GM12878 (cell line): ENCODE results near the gene SNRPA1. TPM values are rescaled to one million over a fixed set of nuclear protein-coding genes. Genes with fewer than 3 reads are reported as not detected.

Experiments used
- ATAC-seq: fragments of 200-7000 bp; cut with Tn5 transposase; 3 replicates; pipeline ENCODE4 v1.9.1; 2020; ENCODE audit warnings: mild to moderate bottlenecking, moderate library complexity
- BruUV-seq: library from RNA; stranded (reverse); fragments of 400-500 nt; replicated peaks from 2 replicates; lab custom pipeline; 2021; lab: Mats Ljungman, UMichigan
- CTCF ChIA-PET: fragments of 300-600 bp; sonication (Branson Sonifier 250); formaldehyde crosslinking; extraction: SDS; loops from one replicate; lab custom pipeline; 2021; ENCODE audit warnings: inconsistent platforms; lab: Yijun Ruan, JAX
- POLR2A ChIA-PET: fragments of 350-600 bp; formaldehyde crosslinking; extraction: SDS; loops from one replicate; lab custom pipeline; 2021; ENCODE audit warnings: inconsistent platforms; lab: Charles Lee
- RAD21 ChIA-PET: fragments of 300-600 bp; sonication (Branson Sonifier 250); formaldehyde crosslinking; loops from one replicate; lab custom pipeline; 2023; ENCODE audit warnings: antibody characterized with exemption; ENCODE audit not compliant: unreplicated experiment; lab: Charles Lee
- SMC1A ChIA-PET: fragments of 300-600 bp; sonication (Branson Sonifier 250); formaldehyde crosslinking; loops from one replicate; lab custom pipeline; 2023; ENCODE audit not compliant: unreplicated experiment, uncharacterized antibody; lab: Charles Lee
- DNase-seq: peaks from one replicate; pipeline ENCODE4 v3.0.0-alpha.2; 2011; ENCODE audit warnings: low read depth, low spot score
- FAIRE-seq: peaks from 3 replicates; lab custom pipeline; 2011; peaks lifted over from hg19 to GRCh38; lab: Jason Lieb, UNC
- H2AFZ ChIP-seq: 2 replicates; pipeline ENCODE4 v1.6.0; 2011; ENCODE audit warnings: low read depth, low read length, control low read depth; ENCODE audit not compliant: control insufficient read depth
- H3K27ac ChIP-seq: 2 replicates; pipeline ENCODE4 v1.5.1; 2011; ENCODE audit warnings: control low read depth; ENCODE audit not compliant: control insufficient read depth, insufficient read depth
- H3K27me3 ChIP-seq, 2 experiments: replicated peaks in 1 of 2; 2 replicates each; pipeline versions ENCODE4 v1.6.0 to v1.6.1; 2011; ENCODE audit warnings: low read length in 1 of 2; ENCODE audit not compliant: control insufficient read depth in 2 of 2, insufficient read depth in 2 of 2
- H3K36me3 ChIP-seq, 2 experiments: 2 replicates each; pipeline ENCODE4 v1.5.1; 2011; ENCODE audit warnings: low read length in 1 of 2; ENCODE audit not compliant: control insufficient read depth in 2 of 2, insufficient read depth in 2 of 2
- H3K4me1 ChIP-seq: 2 replicates; pipeline ENCODE4 v1.6.1; 2011; ENCODE audit warnings: mild to moderate bottlenecking, low read length, moderate library complexity, mixed read lengths; ENCODE audit not compliant: control insufficient read depth, insufficient read depth
- H3K4me2 ChIP-seq: 2 replicates; pipeline ENCODE4 v1.6.0; 2011; ENCODE audit warnings: control low read depth; ENCODE audit not compliant: control insufficient read depth, insufficient read depth
- H3K4me3 ChIP-seq: fragments of 200-600 bp; sonication (generic); 2 replicates; pipeline ENCODE4 v1.5.1; 2016
- H3K79me2 ChIP-seq: 2 replicates; pipeline ENCODE4 v1.6.0; 2011; ENCODE audit warnings: low read length; ENCODE audit not compliant: control insufficient read depth, insufficient read depth
- H3K9ac ChIP-seq: 2 replicates; pipeline ENCODE4 v1.8.0; 2011; ENCODE audit warnings: low read length, control low read depth, mixed read lengths; ENCODE audit not compliant: control insufficient read depth, insufficient read depth
- H3K9me3 ChIP-seq: replicated peaks from 3 replicates; pipeline ENCODE4 v1.5.1; 2011; ENCODE audit warnings: mild to moderate bottlenecking, low read length; ENCODE audit not compliant: control insufficient read depth, insufficient read depth
- H4K20me1 ChIP-seq: 2 replicates; pipeline ENCODE4 v1.6.0; 2011; ENCODE audit not compliant: control insufficient read depth, insufficient read depth
- CUX1 ChIP-seq: IDR thresholded peaks from 2 replicates; pipeline ENCODE4 v1.6.1; 2012; ENCODE audit warnings: improper control_type of control experiment, low read depth, low read length; ENCODE audit not compliant: insufficient replicate concordance
- FOXM1 ChIP-seq: IDR thresholded peaks from 2 replicates; pipeline ENCODE4 v1.6.1; 2012; ENCODE audit warnings: low read depth, mild to moderate bottlenecking, inconsistent platforms, low read length, moderate library complexity
- HCFC1 ChIP-seq: fragments of 150-350 bp; IDR thresholded peaks from 2 replicates; pipeline ENCODE4 v1.6.1; 2014; ENCODE audit warnings: low read length
- IKZF2 ChIP-seq, 2 experiments: fragments of 450-650 bp; IDR thresholded peaks; 2 replicates each; pipeline ENCODE4 v1.6.1; 2017; ENCODE audit warnings: mild to moderate bottlenecking in 2 of 2, moderate library complexity in 2 of 2
- KLF5 ChIP-seq: fragments of 450-650 bp; IDR thresholded peaks from 2 replicates; pipeline ENCODE4 v1.6.1; 2014; ENCODE audit warnings: mild to moderate bottlenecking; ENCODE audit not compliant: partially characterized antibody
- NRF1 ChIP-seq: conservative IDR thresholded peaks from 2 replicates; pipeline ENCODE4 v1.6.1; 2011; ENCODE audit warnings: mild to moderate bottlenecking, low read depth, low read length, improper control_type of control experiment
- POLR2A ChIP-seq: IDR thresholded peaks from 2 replicates; pipeline ENCODE4 v1.6.1; 2011; ENCODE audit warnings: low read depth, mild to moderate bottlenecking, low read length
- RCOR1 ChIP-seq: conservative IDR thresholded peaks from 2 replicates; pipeline ENCODE4 v1.6.1; 2012; ENCODE audit warnings: low read depth, low read length, improper control_type of control experiment
- SP1 ChIP-seq: IDR thresholded peaks from one replicate; pipeline ENCODE4 v1.6.1; 2011; ENCODE audit warnings: low read depth, low read length
- WGBS: methylation state at CpG from one replicate; pipeline ENCODE4 v1.1.6; 2016; ENCODE audit warnings: low lambda C conversion rate; ENCODE audit not compliant: insufficient replicate concordance, insufficient coverage; ENCODE audit errors: missing lambda C conversion rate; 5-methylcytosine and 5-hydroxymethylcytosine counted together
- in situ Hi-C: fragments of 300-500 bp; cut with MboI; formaldehyde crosslinking; loops from 9 replicates; pipeline ENCODE4 v1.14.3; 2018; ENCODE audit warnings: mixed read lengths
- intact Hi-C: fragments of 100-400 bp; cut with micrococcal nuclease; formaldehyde crosslinking; loops from one replicate; pipeline ENCODE4 v1.14.2; 2022; ENCODE audit not compliant: unreplicated experiment
- polyA plus RNA-seq, 11 experiments: library from polyadenylated mRNA; depleted of rRNA in 4 of 11; unstranded in 6 of 11; stranded (reverse) in 5 of 11; fragments of >200 nt; fragmentation: Nextera tagmentation in 4 of 11; fragmentation: Illumina TruSeq in 1 of 11; extraction: Ambion mirVana in 4 of 11; extraction: Trizol in 1 of 11; gene quantifications; 1 replicate in 1 of 11; 2 replicates in 10 of 11; pipeline versions ENCODE4 v1.2.1 to v1.2.3, GENCODE V29; 2011 to 2016; ENCODE audit warnings: inconsistent platforms in 2 of 11, missing spikeins in 2 of 11, low read depth in 1 of 11
- total RNA-seq, 4 experiments: library from RNA; depleted of rRNA in 3 of 4; stranded (reverse); fragments of >200 nt in 3 of 4; fragmentation: Illumina TruSeq in 1 of 4; extraction: Trizol in 1 of 4; gene quantifications; 2 replicates each; pipeline versions ENCODE4 v1.2.1 to v1.2.3, GENCODE V29; 2013 to 2021

SNRPA1 gene
- total and polyA plus RNA-seq, 10 of the 15 experiments (the other 5 are each of a cell fraction or from before 2014, with no cell fraction given) = 59.9 to 267 (median 161) TPM

- DNase-seq (no peak), FAIRE-seq (no peak), ATAC-seq (no peak)
- POLR2A ChIA-PET = interaction anchor here (1.1 kb wide), 1 partner anchor 11 kb away, joined by 11 read pairs; no protein-coding TSS in a partner anchor
- 77% methylated on average over 11 of the region's 12 CpGs for WGBS
- CTCF ChIA-PET = interaction anchor here (1.1 to 3.3 kb wide), 4 partner anchors 11 to 22 kb away, joined by 4 to 33 read pairs (median 4); no protein-coding TSS in a partner anchor
- Histone ChIP-seq H3K4me2 (peak overlapping the region; percentile 86; the same call in 1 of the 2 replicates), H3K4me1 (peaks cover 10% of the 10 kb centered on the region), H3K79me2 (peaks cover 22% of the 10 kb centered on the region), H3K27me3 (no peaks in the 10 kb centered on the region), H3K9me3 (no peaks in the 10 kb centered on the region), H3K36me3 (peaks cover 18 to 24% of the 10 kb centered on the region in 2 experiments), H3K27ac (no peak overlapping the region), H2AFZ (no peak overlapping the region), H3K4me3 (peak overlapping the region; percentile 22; the same call in 1 of the 2 replicates), H3K9ac (no peak overlapping the region), H4K20me1 (no peaks in the 10 kb centered on the region)
- SMC1A ChIA-PET = interaction anchor here (1.3 to 1.4 kb wide), 2 partner anchors 11 to 16 kb away, joined by 7 to 9 read pairs; partner anchors contain the start of gene SNRPA1
- BruUV-seq = no TSS peak
- TF ChIP-seq SP1 = no peak
- TF ChIP-seq POLR2A = peak; percentile 47; the same call in 1 of the 2 replicates
- intact Hi-C loops (loop anchor here (1.0 to 5.0 kb wide), 2 partner anchors 16 to 374 kb away; partner anchors contain the start of gene TM2D3), in situ Hi-C loops (no loop called here)
- RAD21 ChIA-PET = no interaction called here
Observed at GRCh38 chr15:101277943-101278564, 17.0 kb downstream of the SNRPA1 start.

- Histone ChIP-seq H3K9me3 (no peaks in the 10 kb centered on the region), H3K9ac (peak within 1 kb of the TSS; percentile 78), H3K36me3 (peaks cover 18 to 23% of the 10 kb centered on the region in 2 experiments), H3K4me3 (peak within 1 kb of the TSS; percentile 98), H3K79me2 (peaks cover 22% of the 10 kb centered on the region), H2AFZ (peak within 1 kb of the TSS; percentile 47), H3K27ac (peak within 1 kb of the TSS; percentile 71), H4K20me1 (no peaks in the 10 kb centered on the region), H3K4me1 (peaks cover 10% of the 10 kb centered on the region), H3K4me2 (peak within 1 kb of the TSS; percentile 86), H3K27me3 (no peaks in the 10 kb centered on the region)
- WGBS = 2% methylated on average over 77 of the region's 91 CpGs
- no peak for FAIRE-seq
- ChIA-PET CTCF (interaction anchor here (1.0 to 5.0 kb wide), 11 partner anchors 12 to 269 kb away, joined by 3 to 52 read pairs (median 5); partner anchors contain the start of gene SNRPA1), SMC1A (interaction anchor here (1.0 to 4.8 kb wide), 7 partner anchors 9 to 19 kb away, joined by 4 to 41 read pairs (median 7); partner anchors contain the start of gene SNRPA1), POLR2A (interaction anchor here (0.9 to 2.7 kb wide), 2 partner anchors 18 to 19 kb away, joined by 8 to 21 read pairs; partner anchors contain the start of gene SNRPA1), RAD21 (interaction anchor here (1.1 to 4.2 kb wide), 4 partner anchors 10 to 25 kb away, joined by 3 to 28 read pairs (median 18); partner anchors contain the start of genes CHSY1 and SNRPA1)
- DNase-seq = no peak
- in situ Hi-C loops = no loop called here
- intact Hi-C loops = loop anchor here (1.0 to 5.0 kb wide), 2 partner anchors 17 to 375 kb away; partner anchors contain the start of gene TM2D3
- TSS peak; percentile 33 for BruUV-seq
- ATAC-seq = peak; percentile 94
- TF ChIP-seq IKZF2 (IDR thresholded peaks at IDR 0.05) = no peak
- TF ChIP-seq FOXM1 = no peak
- TF ChIP-seq RCOR1 = no peak
- TF ChIP-seq NRF1 = no peak
- no peak for TF ChIP-seq CUX1
- TF ChIP-seq HCFC1 = no peak
- TF ChIP-seq KLF5 = no peak
Observed at GRCh38 chr15:101277038-101277822, 17.8 kb downstream of the SNRPA1 start, which contains the start of gene SELENOS. SELENOS (minus strand) TSS chr15:101277485; CDS start chr15:101277417, 68 bp downstream.
